ENCODE results near the gene CEP128. TPM values are rescaled to one million over a fixed set of nuclear protein-coding genes. Genes with fewer than 3 reads are reported as not detected.

The CEP128 gene
- total RNA-seq, 4 donors from 2014 or later, result 1.9 to 9.7 (median 4.0) TPM

GRCh38 chr14:80805136-80805535, 136.4 kb downstream of the CEP128 start:
- H3K4me3 ChIP-seq, result no peak overlapping the region
- H3K4me1 ChIP-seq, result no peaks in the 10 kb centered on the region
- 57 to 92% methylated on average over 1 of the region's 1 CpG for WGBS, 2 donors (ENCODE audit: low coverage in 1 of 2)
- peaks cover 2 to 3% of the 10 kb centered on the region in 2 donors for H3K9me3 ChIP-seq
- H3K27ac ChIP-seq, result no peak overlapping the region
- H3K27me3 ChIP-seq, result no peaks in the 10 kb centered on the region
- in situ Hi-C loops (cut with MboI; ENCODE audit: low pct_ligation_motif_present in 1 of 4, low pct_unique_long_range_greater_than_20kb in 1 of 4, low sequenced_read_pairs in 3 of 4) (no loop called here), intact Hi-C loops (cut with DNase I; ENCODE audit: low total_unique reads) (no loop called here)
- TF ChIP-seq EP300 (IDR thresholded peaks at IDR 0.05; ENCODE audit: low read depth) (no peak), POLR2A (IDR thresholded peaks at IDR 0.05) (no peak), POLR2AphosphoS5 (IDR thresholded peaks at IDR 0.05) (no peak), CTCF (IDR thresholded peaks at IDR 0.05) (no peak)
- H3K36me3 ChIP-seq, result no peaks in the 10 kb centered on the region
- DNase-seq, result no peak

GRCh38 chr14:80798878-80799277, 142.7 kb downstream of the CEP128 start:
- in situ Hi-C loops (cut with MboI; ENCODE audit: low pct_ligation_motif_present in 1 of 4, low pct_unique_long_range_greater_than_20kb in 1 of 4, low sequenced_read_pairs in 3 of 4), result no loop called here
- WGBS, 2 donors (ENCODE audit: low coverage in 1 of 2), result 91% methylated on average over 3 of the region's 3 CpGs; no CpG with 5 or more reads in 1 of the 2 donors

GRCh38 chr14:80798211-80798610, 143.3 kb downstream of the CEP128 start:
- 91 to 97% methylated on average over 3 of the region's 3 CpGs for WGBS, 2 donors (ENCODE audit: low coverage in 1 of 2)
- no peak overlapping the region for H3K4me3 ChIP-seq
- no peak for DNase-seq
- H3K9me3 ChIP-seq, result peaks cover 4 to 9% of the 10 kb centered on the region in 2 donors
- in situ Hi-C loops (cut with MboI; ENCODE audit: low pct_ligation_motif_present in 1 of 4, low pct_unique_long_range_greater_than_20kb in 1 of 4, low sequenced_read_pairs in 3 of 4), result no loop called here
- intact Hi-C loops (cut with DNase I; ENCODE audit: low total_unique reads), result no loop called here
- no peaks in the 10 kb centered on the region for H3K4me1 ChIP-seq
- H3K36me3 ChIP-seq, result no peaks in the 10 kb centered on the region
- H3K27ac ChIP-seq, result no peak overlapping the region
- TF ChIP-seq EP300 (IDR thresholded peaks at IDR 0.05; ENCODE audit: low read depth) (no peak), POLR2AphosphoS5 (IDR thresholded peaks at IDR 0.05) (no peak), CTCF (IDR thresholded peaks at IDR 0.05) (no peak), POLR2A (IDR thresholded peaks at IDR 0.05) (no peak)
- no peaks in the 10 kb centered on the region for H3K27me3 ChIP-seq

More at GRCh38 chr14:80798878-80799277, 142.7 kb downstream of the CEP128 start:
- DNase-seq, result no peak
- no peak overlapping the region for H3K27ac ChIP-seq
- H3K4me1 ChIP-seq, result no peaks in the 10 kb centered on the region
- no peaks in the 10 kb centered on the region for H3K27me3 ChIP-seq
- TF ChIP-seq POLR2A (IDR thresholded peaks at IDR 0.05) (no peak), CTCF (IDR thresholded peaks at IDR 0.05) (no peak), EP300 (IDR thresholded peaks at IDR 0.05; ENCODE audit: low read depth) (no peak), POLR2AphosphoS5 (IDR thresholded peaks at IDR 0.05) (no peak)
- no peaks in the 10 kb centered on the region for H3K36me3 ChIP-seq
- no peak overlapping the region for H3K4me3 ChIP-seq
- H3K9me3 ChIP-seq, result peaks cover 4 to 9% of the 10 kb centered on the region in 2 donors
- intact Hi-C loops (cut with DNase I; ENCODE audit: low total_unique reads), result no loop called here

DNA sequence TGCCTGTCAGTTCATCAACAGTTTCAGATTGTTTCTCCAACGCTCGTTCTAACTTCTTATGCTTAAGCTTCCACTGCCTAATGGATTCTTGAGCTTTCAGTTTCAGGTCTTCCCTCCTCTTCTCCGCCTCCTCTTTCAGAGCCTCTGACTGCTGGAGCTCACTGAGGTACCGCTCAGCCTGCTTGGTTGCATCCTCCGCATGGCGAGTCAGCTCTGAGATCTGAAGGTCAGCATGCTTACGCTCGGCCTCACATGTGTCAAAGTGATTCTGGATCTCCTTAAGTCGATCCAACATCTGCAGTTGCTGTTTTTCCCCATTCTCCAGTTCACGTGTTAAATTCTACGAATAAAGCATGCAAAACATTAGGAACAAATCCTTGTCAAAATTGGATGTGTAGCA, 148.8 kb downstream of the CEP128 start:
- Histone ChIP-seq H3K27me3 (no peaks in the 10 kb centered on the region), H3K36me3 (no peaks in the 10 kb centered on the region), H3K4me1 (no peaks in the 10 kb centered on the region), H3K4me3 (no peak overlapping the region), H3K9me3 (no peaks in the 10 kb centered on the region), H3K27ac (no peak overlapping the region)
- no peak for DNase-seq
- TF ChIP-seq POLR2AphosphoS5 (IDR thresholded peaks at IDR 0.05), result no peak
- no peak for TF ChIP-seq EP300 (IDR thresholded peaks at IDR 0.05; ENCODE audit: low read depth)
- TF ChIP-seq POLR2A (IDR thresholded peaks at IDR 0.05), result no peak
- TF ChIP-seq CTCF (IDR thresholded peaks at IDR 0.05), result no peak
- WGBS, 2 donors (ENCODE audit: low coverage in 1 of 2), result 97% methylated on average over 8 to 11 of the region's 11 CpGs
- intact Hi-C loops (cut with DNase I; ENCODE audit: low total_unique reads) (no loop called here), in situ Hi-C loops (cut with MboI; ENCODE audit: low pct_ligation_motif_present in 1 of 4, low pct_unique_long_range_greater_than_20kb in 1 of 4, low sequenced_read_pairs in 3 of 4) (no loop called here)

Data from transverse colon (tissue), 4 donors.